Measurements from ENCODE around the gene TACR1.

GRCh38 chr2:75027886-75028285, 171.4 kb downstream of the TACR1 start:
- no peak for TF ChIP-seq CTCF (IDR thresholded peaks at IDR 0.05)
- TF ChIP-seq POLR2A (IDR thresholded peaks at IDR 0.05) = no peak
